Measurements from ENCODE around the gene IL17RC. TPM values are rescaled to one million over a fixed set of nuclear protein-coding genes. Genes with fewer than 3 reads are reported as not detected.
"Not testable (repeated sequence)": the region's sequence is repeated elsewhere in the genome, so short reads cannot be mapped to it uniquely, and the experiment has no call there.

The IL17RC gene
- total RNA-seq, 1 donor from 2014 or later = 52.2 TPM

GRCh38 chr3:9914559-9915253, 2.2 kb upstream of the IL17RC start:
- DNase-seq (ENCODE audit: low spot score) (no peak), ATAC-seq (peak; percentile 2)

GRCh38 chr3:9915254-9916141, 1.4 kb upstream of the IL17RC start:
- ATAC-seq (peak; percentile 47), DNase-seq (ENCODE audit: low spot score) (peak; percentile 71)

- ATAC-seq (no peak), DNase-seq (ENCODE audit: low spot score) (no peak)
These were observed 558 bp upstream of the IL17RC start for GRCh38 chr3:9916346-9916733.

- ATAC-seq (peak; percentile 17), DNase-seq (ENCODE audit: low spot score) (peak; percentile 63)
These were observed 922 bp downstream of the IL17RC start for GRCh38 chr3:9917820-9918219.

- ATAC-seq = no peak
- no peak for DNase-seq (ENCODE audit: low spot score)
These were observed 1.6 kb downstream of the IL17RC start for GRCh38 chr3:9918261-9919038.

GRCh38 chr3:9928158-9928557, 11.3 kb downstream of the IL17RC start:
- DNase-seq (ENCODE audit: low spot score) = no peak
- no peak for ATAC-seq

GRCh38 chr3:9930804-9931418, 14.0 kb downstream of the IL17RC start:
- ATAC-seq (no peak), DNase-seq (ENCODE audit: low spot score) (no peak)

- no peak for DNase-seq (ENCODE audit: low spot score)
These were observed 15.6 kb downstream of the IL17RC start for GRCh38 chr3:9932535-9932842.

GRCh38 chr3:9932843-9933560, 16.1 kb downstream of the IL17RC start:
- DNase-seq (ENCODE audit: low spot score) = peak; percentile 81
- peak; percentile 77 for ATAC-seq

More at GRCh38 chr3:9932535-9932842, 15.6 kb downstream of the IL17RC start:
- no peak for ATAC-seq

- peak; percentile 89 for ATAC-seq
- DNase-seq (ENCODE audit: low spot score) = peak; percentile 98
These were observed 16.8 kb downstream of the IL17RC start, which contains the start of gene CRELD1 for GRCh38 chr3:9933561-9934234. Gene CRELD1 (plus strand): TSS chr3:9933834. CDS start chr3:9934439, 605 bp downstream.

GRCh38 chr3:9934235-9934621, 17.3 kb downstream of the IL17RC start:
- ATAC-seq (no peak), DNase-seq (ENCODE audit: low spot score) (no peak)

- DNase-seq (ENCODE audit: low spot score) = no peak
- no peak for ATAC-seq
These were observed 18.1 kb downstream of the IL17RC start for GRCh38 chr3:9934993-9935392.

- DNase-seq (ENCODE audit: low spot score) (no peak), ATAC-seq (no peak)
These were observed 19.1 kb downstream of the IL17RC start for GRCh38 chr3:9935966-9936510.

GRCh38 chr3:9937486-9938238, 20.8 kb downstream of the IL17RC start:
- no peak for DNase-seq (ENCODE audit: low spot score)
- ATAC-seq = no peak

- DNase-seq (ENCODE audit: low spot score) (no peak), ATAC-seq (no peak)
These were observed 22.1 kb downstream of the IL17RC start for GRCh38 chr3:9938966-9939365.

GRCh38 chr3:9939906-9940305, 23.0 kb downstream of the IL17RC start:
- ATAC-seq; DNase-seq (ENCODE audit: low spot score): not testable (repeated sequence)

- DNase-seq (ENCODE audit: low spot score) = no peak
These were observed 23.8 kb downstream of the IL17RC start for GRCh38 chr3:9940746-9941145.

GRCh38 chr3:9942164-9942563, 25.3 kb downstream of the IL17RC start:
- ATAC-seq = no peak
- no peak for DNase-seq (ENCODE audit: low spot score)

More at GRCh38 chr3:9940746-9941145, 23.8 kb downstream of the IL17RC start:
- no peak for ATAC-seq
